ENCODE results near the gene HNRNPH2. TPM values are rescaled to one million over a fixed set of nuclear protein-coding genes. Genes with fewer than 3 reads are reported as not detected.

The HNRNPH2 gene
- total and polyA plus RNA-seq, 7 donors = 43.7 to 101 (median 62.8) TPM

- Histone ChIP-seq H3K27me3 (ENCODE audit: insufficient read depth in 3 of 3, low read length in 2 of 3) (peaks cover 0 to 5% (median 0%) of the 10 kb centered on the region in 3 donors), H3K27ac (no peak overlapping the region), H3K4me3 (no peak overlapping the region), H3K4me1 (peaks cover 6% of the 10 kb centered on the region), H3K36me3 (ENCODE audit: insufficient read depth in 1 of 2, low read depth in 1 of 2) (peaks cover 0 to 57% of the 10 kb centered on the region in 2 donors), H3K9me3 (no peaks in the 10 kb centered on the region)
- WGBS, 3 donors = 83 to 90% (median 89%) methylated on average over 11 of the region's 11 CpGs
- TF ChIP-seq CTCF (IDR thresholded peaks at IDR 0.05) = no peak
- intact Hi-C loops (cut with DNase I) = no loop called here
- ATAC-seq = no peak
- no peak for DNase-seq
Observed at GRCh38 chrX:101393530-101394305, 14.3 kb upstream of the HNRNPH2 start.

GRCh38 chrX:101394372-101394771, 13.7 kb upstream of the HNRNPH2 start:
- TF ChIP-seq CTCF (IDR thresholded peaks at IDR 0.05) = no peak
- Histone ChIP-seq H3K27me3 (ENCODE audit: insufficient read depth in 3 of 3, low read length in 2 of 3) (peaks cover 0 to 5% (median 0%) of the 10 kb centered on the region in 3 donors), H3K36me3 (ENCODE audit: insufficient read depth in 1 of 2, low read depth in 1 of 2) (peaks cover 0 to 60% of the 10 kb centered on the region in 2 donors), H3K4me3 (no peak overlapping the region), H3K27ac (no peak overlapping the region), H3K9me3 (no peaks in the 10 kb centered on the region), H3K4me1 (peaks cover 6% of the 10 kb centered on the region)
- intact Hi-C loops (cut with DNase I) = no loop called here
- DNase-seq (no peak), ATAC-seq (no peak)

- Histone ChIP-seq H3K4me3 (no peak overlapping the region), H3K36me3 (ENCODE audit: insufficient read depth in 1 of 2, low read depth in 1 of 2) (peaks cover 0 to 70% of the 10 kb centered on the region in 2 donors), H3K27ac (no peak overlapping the region), H3K27me3 (ENCODE audit: insufficient read depth in 3 of 3, low read length in 2 of 3) (peaks cover 0 to 11% (median 0%) of the 10 kb centered on the region in 3 donors), H3K9me3 (no peaks in the 10 kb centered on the region), H3K4me1 (peaks cover 6% of the 10 kb centered on the region)
- intact Hi-C loops (cut with DNase I) = no loop called here
- WGBS, 3 donors = 89 to 93% (median 92%) methylated on average over 1 of the region's 1 CpG
- no peak for TF ChIP-seq CTCF (IDR thresholded peaks at IDR 0.05)
- ATAC-seq = no peak
- DNase-seq = no peak
Observed at GRCh38 chrX:101395789-101396188, 12.2 kb upstream of the HNRNPH2 start.

- no peak for DNase-seq
- no peak for TF ChIP-seq CTCF (IDR thresholded peaks at IDR 0.05)
- H3K27ac ChIP-seq = no peak overlapping the region
- peaks cover 0 to 11% (median 0%) of the 10 kb centered on the region in 3 donors for H3K27me3 ChIP-seq (ENCODE audit: insufficient read depth in 3 of 3, low read length in 2 of 3)
- H3K36me3 ChIP-seq (ENCODE audit: insufficient read depth in 1 of 2, low read depth in 1 of 2) = peaks cover 0 to 72% of the 10 kb centered on the region in 2 donors
- intact Hi-C loops (cut with DNase I) = no loop called here
- H3K4me3 ChIP-seq = no peak overlapping the region
- no peak for ATAC-seq
- no peaks in the 10 kb centered on the region for H3K9me3 ChIP-seq
- 52 to 65% (median 65%) methylated on average over 4 of the region's 4 CpGs for WGBS, 3 donors
- no peaks in the 10 kb centered on the region for H3K4me1 ChIP-seq
Observed at GRCh38 chrX:101397779-101398178, 10.2 kb upstream of the HNRNPH2 start.
